ENCODE data around the gene CUX1. TPM values are rescaled to one million over a fixed set of nuclear protein-coding genes. Genes with fewer than 3 reads are reported as not detected.
"Not testable (repeated sequence)": the region's sequence is repeated elsewhere in the genome, so short reads cannot be mapped to it uniquely, and the experiment has no call there.

Gene CUX1
- polyA plus RNA-seq, 1 experiment: 29.7 TPM

DNA sequence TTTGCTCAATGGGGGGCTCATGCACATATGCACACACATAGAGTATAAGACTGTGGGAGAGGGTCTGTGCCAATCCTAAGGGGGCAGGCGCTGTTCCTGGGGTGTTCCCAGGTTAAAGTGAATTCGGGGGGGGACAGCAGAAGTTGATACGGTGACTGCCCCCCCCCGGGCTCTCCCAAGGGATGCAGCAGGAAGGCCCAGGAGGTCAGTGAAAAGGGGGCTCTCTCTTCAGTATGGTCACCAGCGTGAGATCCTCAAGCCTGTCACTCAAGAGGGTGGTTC is 506.4 kb downstream of the CUX1 start:
- H3K27ac ChIP-seq (ENCODE audit: low read depth, low read length): no peak overlapping the region
- ChIA-PET CTCF (no interaction called here), POLR2A (no interaction called here)
- TF ChIP-seq, protein P1, sequence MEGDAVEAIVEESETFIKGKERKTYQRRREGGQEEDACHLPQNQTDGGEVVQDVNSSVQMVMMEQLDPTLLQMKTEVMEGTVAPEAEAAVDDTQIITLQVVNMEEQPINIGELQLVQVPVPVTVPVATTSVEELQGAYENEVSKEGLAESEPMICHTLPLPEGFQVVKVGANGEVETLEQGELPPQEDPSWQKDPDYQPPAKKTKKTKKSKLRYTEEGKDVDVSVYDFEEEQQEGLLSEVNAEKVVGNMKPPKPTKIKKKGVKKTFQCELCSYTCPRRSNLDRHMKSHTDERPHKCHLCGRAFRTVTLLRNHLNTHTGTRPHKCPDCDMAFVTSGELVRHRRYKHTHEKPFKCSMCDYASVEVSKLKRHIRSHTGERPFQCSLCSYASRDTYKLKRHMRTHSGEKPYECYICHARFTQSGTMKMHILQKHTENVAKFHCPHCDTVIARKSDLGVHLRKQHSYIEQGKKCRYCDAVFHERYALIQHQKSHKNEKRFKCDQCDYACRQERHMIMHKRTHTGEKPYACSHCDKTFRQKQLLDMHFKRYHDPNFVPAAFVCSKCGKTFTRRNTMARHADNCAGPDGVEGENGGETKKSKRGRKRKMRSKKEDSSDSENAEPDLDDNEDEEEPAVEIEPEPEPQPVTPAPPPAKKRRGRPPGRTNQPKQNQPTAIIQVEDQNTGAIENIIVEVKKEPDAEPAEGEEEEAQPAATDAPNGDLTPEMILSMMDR (IDR thresholded peaks at IDR 0.05; ENCODE audit: low read depth, low read length): no peak
- no peaks in the 10 kb centered on the region for H3K9me3 ChIP-seq (ENCODE audit: control insufficient read depth, insufficient read depth, low read length)
- no peak for DNase-seq (ENCODE audit: low read depth, low spot score)
- H3K27me3 ChIP-seq (ENCODE audit: control insufficient read depth, insufficient read depth, low read length): peaks cover 9% of the 10 kb centered on the region
- H3K4me3 ChIP-seq (ENCODE audit: low read depth, low read length): no peak overlapping the region

DNA sequence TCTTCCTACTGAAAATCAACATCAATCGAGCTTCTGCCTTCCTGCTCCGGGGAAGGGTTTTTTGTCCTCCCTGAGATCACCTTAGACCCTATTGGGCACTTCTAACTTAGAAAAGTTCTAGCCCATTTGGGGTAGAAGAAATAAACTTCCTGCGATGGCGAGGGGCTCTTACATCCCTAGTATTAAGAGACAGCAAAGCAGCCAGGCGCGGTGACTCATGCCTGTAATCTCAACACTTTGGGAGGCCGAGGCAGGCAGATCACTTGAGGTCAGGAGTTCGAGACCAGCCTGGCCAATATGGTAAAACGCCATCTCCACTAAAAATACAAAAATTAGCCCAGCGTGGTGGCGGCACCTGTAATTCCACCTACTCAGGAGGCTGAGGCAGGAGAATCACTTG is 507.7 kb downstream of the CUX1 start:
- POLR2A ChIA-PET; DNase-seq (ENCODE audit: low read depth, low spot score): not testable (repeated sequence)

DNA sequence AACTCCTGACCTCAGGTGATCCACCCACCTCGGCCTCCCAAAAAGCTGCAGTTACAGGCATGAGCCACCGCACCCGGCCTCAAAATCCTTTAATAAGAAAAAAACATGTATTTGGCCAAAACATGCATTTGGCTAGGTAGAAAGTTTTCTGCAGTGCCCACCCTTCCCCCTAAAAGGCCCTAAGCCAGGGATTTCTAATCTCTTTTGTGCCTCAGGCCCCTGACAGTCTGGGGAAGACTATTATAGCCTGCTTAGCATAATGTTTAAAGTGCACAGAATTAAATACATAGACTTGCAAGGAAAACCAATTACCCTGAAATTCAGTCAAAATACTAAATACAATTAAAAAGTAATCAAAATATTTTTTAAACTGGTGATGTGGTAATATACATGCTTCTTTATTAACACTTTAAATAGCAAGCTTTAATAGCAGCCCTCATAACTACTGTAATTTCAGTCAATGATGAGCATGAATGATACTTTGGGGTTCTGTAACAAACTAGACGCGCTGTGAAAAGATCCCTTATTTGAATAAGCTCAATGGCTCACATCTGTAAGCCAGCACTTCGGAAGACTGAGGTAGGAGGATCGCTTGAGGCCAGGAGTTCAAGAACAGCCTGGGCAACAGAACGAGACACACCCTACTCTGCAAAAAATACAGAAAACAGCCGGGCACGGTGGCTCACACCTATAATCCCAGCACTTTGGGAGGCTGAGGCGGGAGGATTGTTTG is 508.9 kb downstream of the CUX1 start:
- peaks cover 11% of the 10 kb centered on the region for H3K27me3 ChIP-seq (ENCODE audit: control insufficient read depth, insufficient read depth, low read length)
- H3K27ac ChIP-seq (ENCODE audit: low read depth, low read length): no peak overlapping the region
- DNase-seq (ENCODE audit: low read depth, low spot score): no peak
- ChIA-PET POLR2A (no interaction called here), CTCF (interaction anchor here (0.7 kb wide), 1 partner anchor 1437 kb away, joined by 7 read pairs; the partner anchor contains the start of gene UFSP1)
- H3K4me3 ChIP-seq (ENCODE audit: low read depth, low read length): no peak overlapping the region
- TF ChIP-seq, protein P1 (IDR thresholded peaks at IDR 0.05; ENCODE audit: low read depth, low read length): no peak
- H3K9me3 ChIP-seq (ENCODE audit: control insufficient read depth, insufficient read depth, low read length): no peaks in the 10 kb centered on the region

More for the DNA sequence above, 507.7 kb downstream of the CUX1 start:
- not testable (repeated sequence) for H3K9me3 ChIP-seq (ENCODE audit: control insufficient read depth, insufficient read depth, low read length); H3K27ac ChIP-seq (ENCODE audit: low read depth, low read length); H3K4me3 ChIP-seq (ENCODE audit: low read depth, low read length)
- CTCF ChIA-PET: interaction anchor here (0.6 to 0.7 kb wide), 2 partner anchors 17 to 1280 kb away, joined by 3 to 5 read pairs; no protein-coding TSS in a partner anchor
- peaks cover 11% of the 10 kb centered on the region for H3K27me3 ChIP-seq (ENCODE audit: control insufficient read depth, insufficient read depth, low read length)

DNA sequence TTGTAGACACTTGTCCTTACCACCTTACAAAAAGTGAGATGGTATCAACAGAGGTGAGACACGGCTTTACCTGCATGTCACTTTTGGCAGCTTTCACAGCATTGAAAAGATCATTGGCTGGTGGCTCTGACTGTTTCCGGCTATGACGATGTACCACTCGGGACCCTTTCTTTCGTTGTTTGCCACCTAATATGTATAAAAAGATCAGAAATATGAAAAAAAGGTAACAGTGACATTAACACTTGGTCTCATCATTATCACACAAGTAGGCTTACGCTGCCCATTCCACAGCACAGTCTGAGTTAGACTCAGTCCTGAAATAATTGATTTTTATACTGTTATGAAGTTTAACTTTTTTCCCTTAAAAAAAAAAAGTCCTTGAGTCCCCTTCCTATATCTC is 509.8 kb downstream of the CUX1 start:
- POLR2A ChIA-PET: not testable (repeated sequence)

DNA sequence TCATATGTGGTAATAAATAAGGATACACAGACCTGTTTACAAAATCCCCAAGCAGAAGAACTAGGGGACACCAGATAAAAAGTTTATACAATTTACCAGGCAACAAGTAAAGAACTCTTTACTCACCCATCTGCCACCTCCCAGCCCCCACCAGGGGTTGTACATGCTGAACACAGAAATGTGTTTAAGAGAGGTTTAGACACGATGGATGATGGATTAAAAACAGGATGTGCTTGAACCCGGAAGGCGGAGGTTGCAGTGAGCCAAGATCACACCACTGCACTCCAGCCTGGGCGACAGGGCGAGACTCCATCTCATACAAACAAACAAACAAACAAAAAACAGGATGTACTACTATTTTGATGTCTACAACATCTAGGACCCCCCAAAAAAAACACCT is 511.4 kb downstream of the CUX1 start:
- POLR2A ChIA-PET; DNase-seq (ENCODE audit: low read depth, low spot score); H3K4me3 ChIP-seq (ENCODE audit: low read depth, low read length); CTCF ChIA-PET; H3K9me3 ChIP-seq (ENCODE audit: control insufficient read depth, insufficient read depth, low read length); H3K27ac ChIP-seq (ENCODE audit: low read depth, low read length): not testable (repeated sequence)
- peaks cover 13% of the 10 kb centered on the region for H3K27me3 ChIP-seq (ENCODE audit: control insufficient read depth, insufficient read depth, low read length)

More for the DNA sequence above, 509.8 kb downstream of the CUX1 start:
- CTCF ChIA-PET; H3K9me3 ChIP-seq (ENCODE audit: control insufficient read depth, insufficient read depth, low read length); H3K27ac ChIP-seq (ENCODE audit: low read depth, low read length); H3K4me3 ChIP-seq (ENCODE audit: low read depth, low read length); DNase-seq (ENCODE audit: low read depth, low spot score): not testable (repeated sequence)
- H3K27me3 ChIP-seq (ENCODE audit: control insufficient read depth, insufficient read depth, low read length): peaks cover 11% of the 10 kb centered on the region

DNA sequence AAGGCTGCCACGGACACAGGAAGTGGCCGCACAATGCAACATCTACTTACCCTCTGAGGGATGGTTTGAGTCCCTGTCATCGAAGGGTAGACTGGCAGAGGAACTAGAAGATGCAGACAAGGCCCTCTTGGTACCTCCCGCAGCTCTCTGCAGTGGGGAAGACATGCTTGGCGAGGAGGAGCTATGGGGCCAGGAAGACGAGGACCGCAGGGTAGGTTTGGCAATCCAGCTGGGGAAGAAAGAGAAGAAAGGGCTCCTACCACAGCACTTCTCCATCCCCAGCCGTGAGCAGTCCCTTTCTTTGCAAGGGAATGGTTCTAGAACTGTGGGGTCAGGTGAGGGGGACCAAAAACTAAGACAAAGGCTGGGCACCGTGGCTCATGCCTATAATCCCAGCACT is 511.9 kb downstream of the CUX1 start:
- H3K4me3 ChIP-seq (ENCODE audit: low read depth, low read length); H3K9me3 ChIP-seq (ENCODE audit: control insufficient read depth, insufficient read depth, low read length); POLR2A ChIA-PET; DNase-seq (ENCODE audit: low read depth, low spot score); H3K27ac ChIP-seq (ENCODE audit: low read depth, low read length); CTCF ChIA-PET: not testable (repeated sequence)
- peaks cover 13% of the 10 kb centered on the region for H3K27me3 ChIP-seq (ENCODE audit: control insufficient read depth, insufficient read depth, low read length)

DNA sequence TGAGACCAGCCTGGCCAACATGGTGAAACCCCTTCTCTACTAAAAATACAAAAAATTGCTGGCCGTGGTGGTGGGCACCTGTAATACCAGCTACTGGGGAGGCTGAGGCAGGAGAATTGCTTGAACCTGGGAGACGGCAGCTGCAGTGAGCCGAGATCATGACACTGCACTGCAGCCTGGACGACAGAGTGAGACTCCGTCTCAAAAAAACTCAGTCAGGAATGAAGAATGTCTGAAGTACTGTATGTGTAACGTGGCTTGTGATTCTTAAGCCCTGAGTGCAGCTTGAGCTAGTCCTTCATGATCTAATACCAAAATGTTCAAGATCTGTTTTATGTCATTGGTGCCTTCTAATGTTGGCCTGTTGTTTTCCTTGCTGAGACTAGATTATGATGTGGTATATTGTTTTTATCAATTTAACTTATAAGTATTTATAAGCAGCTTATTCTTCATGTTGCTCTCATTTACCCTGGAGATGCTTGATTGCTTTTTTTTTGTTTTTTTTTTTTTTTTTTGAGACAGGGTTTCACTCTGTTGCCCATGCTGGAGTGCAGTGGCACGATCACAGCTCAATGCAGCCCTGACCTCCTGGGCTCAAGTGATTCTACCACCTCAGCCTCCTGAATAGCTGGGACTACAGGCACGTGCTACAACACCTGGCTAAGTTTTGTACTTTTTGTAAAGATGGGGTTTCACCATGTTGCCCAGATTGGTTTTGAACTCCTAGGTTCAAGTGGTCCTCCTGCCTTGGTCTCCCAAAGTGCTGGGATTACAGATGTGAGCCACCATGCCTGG is 513.4 kb downstream of the CUX1 start:
- H3K27me3 ChIP-seq (ENCODE audit: control insufficient read depth, insufficient read depth, low read length): peaks cover 13% of the 10 kb centered on the region
- H3K4me3 ChIP-seq (ENCODE audit: low read depth, low read length); H3K9me3 ChIP-seq (ENCODE audit: control insufficient read depth, insufficient read depth, low read length); CTCF ChIA-PET; POLR2A ChIA-PET; H3K27ac ChIP-seq (ENCODE audit: low read depth, low read length); DNase-seq (ENCODE audit: low read depth, low spot score): not testable (repeated sequence)

Small RNAs within 50 kb of the gene (small RNA-seq; reads per million reads assigned to genes)
- gene AC005086.2 (ENCODE audit: insufficient read length, low read depth) (not detected), gene AC005086.3 (ENCODE audit: insufficient read length, low read depth) (not detected), gene AC005086.4 (ENCODE audit: insufficient read length, low read depth) (not detected), gene AC005088.1 (ENCODE audit: insufficient read length, low read depth) (not detected), gene MIR4285 (ENCODE audit: insufficient read length, low read depth) (not detected), gene RF00554 (ENCODE audit: insufficient read length, low read depth) (not detected)

Other genes with a start within 250 kb of the CUX1 start
- gene MYL10, start 188.3 kb upstream of the CUX1 start, polyA plus RNA-seq (2011; rRNA removed): not detected in 2 replicates

Measured in AG04450 (cell line).